Psoas muscle (tissue), 8 donors: Measurements from ENCODE around the gene EML5. TPM values are rescaled to one million over a fixed set of nuclear protein-coding genes. Genes with fewer than 3 reads are reported as not detected.

ENCODE experiments used
- ATAC-seq, 4 donors: fragments of 200-7000 bp; cut with Tn5 transposase; one replicate each; pipeline ENCODE4 v1.9.1; 2020; ENCODE audit warnings: moderate library complexity in 3 of 4, mild to moderate bottlenecking in 2 of 4
- DNase-seq, 2 donors: peaks; one replicate each; pipeline ENCODE4 v3.0.0-alpha.2; 2020
- H3K27ac ChIP-seq: fragments of 200-600 bp; one replicate; pipeline ENCODE4 v1.8.0; 2022
- H3K27me3 ChIP-seq, 3 donors: fragments of 200-600 bp in 1 of 3; one replicate each; pipeline versions ENCODE4 v1.6.1 to v1.8.0; 2013 to 2022; ENCODE audit warnings: low read length in 2 of 3, mild to moderate bottlenecking in 2 of 3, moderate library complexity in 1 of 3; ENCODE audit not compliant: insufficient read depth in 3 of 3
- H3K36me3 ChIP-seq, 2 donors: fragments of 200-600 bp in 1 of 2; one replicate each; pipeline versions ENCODE4 v1.6.1 to v1.8.0; 2013 to 2022; ENCODE audit warnings: low read depth in 1 of 2, mild to moderate bottlenecking in 1 of 2, moderate library complexity in 1 of 2; ENCODE audit not compliant: insufficient read depth in 1 of 2
- H3K4me1 ChIP-seq: fragments of 200-600 bp; one replicate; pipeline ENCODE4 v1.8.0; 2022
- H3K4me3 ChIP-seq: fragments of 200-600 bp; one replicate; pipeline ENCODE4 v1.8.0; 2022; ENCODE audit warnings: mild to moderate bottlenecking
- H3K9me3 ChIP-seq: fragments of 200-600 bp; one replicate; pipeline ENCODE4 v1.8.0; 2022
- WGBS, 3 donors: extraction: QIAGEN DNeasy Blood & Tissue Kit; methylation state at CpG; one replicate each; pipeline versions ENCODE4 v1.1.6 to v1.1.7; 2013; 5-methylcytosine and 5-hydroxymethylcytosine counted together
- intact Hi-C, 2 donors: fragments of 100-400 bp; cut with DNase I; formaldehyde crosslinking; loops; one replicate each; pipeline versions ENCODE4 v1.11.0 to v1.14.2; 2022
- polyA plus RNA-seq, 3 donors: library from polyadenylated mRNA; stranded (reverse); fragments of 200-250 nt; gene quantifications; one replicate each; pipeline ENCODE4 v1.2.3, GENCODE V29; 2013
- total RNA-seq, 4 donors: library from RNA; stranded (reverse); fragmentation: NEBNext Ultra II Directional in 2 of 4; extraction: Animal tissue kit (Norgen Biotek cat#: 25700) in 2 of 4; gene quantifications; one replicate each; pipeline versions ENCODE4 v1.2.1 to v1.2.4, GENCODE V29; 2021 to 2023
- TF ChIP-seq, protein P1 (sequence below): fragments of 200-600 bp; IDR thresholded peaks from one replicate; pipeline ENCODE4 v1.8.0; 2022; ENCODE audit warnings: antibody characterized with exemption
- donor health status: healthy with polysubstance abuse.
- donor health status: DM: no; HTN: no; CAD: no; lungs with moderate emphysema.
- donor health status: Bipolar disorder and iron deficiency.
- donor health status: healthy.
- donor health status: DM: yes; HTN: yes; CAD: no.
- donor health status: DM: no; HTN: no; CAD: no.
- donor health status: DM: no; HTN: no; CAD: no.
- donor health status: DM: yes; HTN: yes; CAD: no.

The EML5 gene
- total and polyA plus RNA-seq, 7 donors, result 0.04 to 0.24 (median 0.17) TPM

- no peaks in the 10 kb centered on the region for H3K9me3 ChIP-seq
- no peaks in the 10 kb centered on the region for H3K36me3 ChIP-seq
- H3K4me3 ChIP-seq, result no peak overlapping the region
- DNase-seq, result no peak
- H3K27me3 ChIP-seq, result no peaks in the 10 kb centered on the region
- intact Hi-C loops, result no loop called here
- no peak overlapping the region for H3K27ac ChIP-seq
- TF ChIP-seq, protein P1, sequence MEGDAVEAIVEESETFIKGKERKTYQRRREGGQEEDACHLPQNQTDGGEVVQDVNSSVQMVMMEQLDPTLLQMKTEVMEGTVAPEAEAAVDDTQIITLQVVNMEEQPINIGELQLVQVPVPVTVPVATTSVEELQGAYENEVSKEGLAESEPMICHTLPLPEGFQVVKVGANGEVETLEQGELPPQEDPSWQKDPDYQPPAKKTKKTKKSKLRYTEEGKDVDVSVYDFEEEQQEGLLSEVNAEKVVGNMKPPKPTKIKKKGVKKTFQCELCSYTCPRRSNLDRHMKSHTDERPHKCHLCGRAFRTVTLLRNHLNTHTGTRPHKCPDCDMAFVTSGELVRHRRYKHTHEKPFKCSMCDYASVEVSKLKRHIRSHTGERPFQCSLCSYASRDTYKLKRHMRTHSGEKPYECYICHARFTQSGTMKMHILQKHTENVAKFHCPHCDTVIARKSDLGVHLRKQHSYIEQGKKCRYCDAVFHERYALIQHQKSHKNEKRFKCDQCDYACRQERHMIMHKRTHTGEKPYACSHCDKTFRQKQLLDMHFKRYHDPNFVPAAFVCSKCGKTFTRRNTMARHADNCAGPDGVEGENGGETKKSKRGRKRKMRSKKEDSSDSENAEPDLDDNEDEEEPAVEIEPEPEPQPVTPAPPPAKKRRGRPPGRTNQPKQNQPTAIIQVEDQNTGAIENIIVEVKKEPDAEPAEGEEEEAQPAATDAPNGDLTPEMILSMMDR, result no peak
- 80 to 85% (median 82%) methylated on average over 3 of the region's 3 CpGs for WGBS, 3 donors
- no peak for ATAC-seq
- no peaks in the 10 kb centered on the region for H3K4me1 ChIP-seq
Measured at GRCh38 chr14:88838015-88838414, 45.3 kb upstream of the EML5 start.

GRCh38 chr14:88837495-88837894 is 44.7 kb upstream of the EML5 start:
- no peak for DNase-seq
- H3K36me3 ChIP-seq, result no peaks in the 10 kb centered on the region
- H3K27me3 ChIP-seq, result no peaks in the 10 kb centered on the region
- intact Hi-C loops, result no loop called here
- H3K27ac ChIP-seq, result no peak overlapping the region
- TF ChIP-seq, protein P1, result no peak
- no peak for ATAC-seq
- H3K4me1 ChIP-seq, result no peaks in the 10 kb centered on the region
- H3K4me3 ChIP-seq, result no peak overlapping the region
- no peaks in the 10 kb centered on the region for H3K9me3 ChIP-seq
- 93 to 100% (median 95%) methylated on average over 1 of the region's 1 CpG for WGBS, 3 donors

DNA sequence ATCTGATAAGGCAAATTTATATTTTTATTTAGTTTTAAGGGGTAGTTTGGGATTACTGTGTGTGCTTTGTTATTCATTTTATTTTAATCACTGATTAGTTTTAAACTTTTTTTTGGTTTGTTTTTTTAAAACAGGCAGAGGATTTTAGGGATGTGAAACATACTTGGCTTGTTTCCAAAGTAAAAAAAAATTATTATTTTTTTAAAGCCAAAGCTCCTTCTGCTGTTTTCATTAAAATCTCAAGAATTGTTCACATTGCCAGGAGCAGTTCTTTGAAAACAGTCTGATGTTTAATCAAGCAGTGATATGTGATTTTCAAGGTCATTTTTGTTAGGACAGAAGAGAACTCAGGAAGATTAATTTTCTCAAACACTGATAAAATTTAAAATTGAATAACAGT is 42.9 kb upstream of the EML5 start:
- Histone ChIP-seq H3K9me3 (no peaks in the 10 kb centered on the region), H3K27ac (no peak overlapping the region), H3K4me1 (no peaks in the 10 kb centered on the region), H3K36me3 (no peaks in the 10 kb centered on the region), H3K4me3 (no peak overlapping the region), H3K27me3 (no peaks in the 10 kb centered on the region)
- intact Hi-C loops, result no loop called here
- ATAC-seq (no peak), DNase-seq (no peak)
- TF ChIP-seq, protein P1, result no peak

DNA sequence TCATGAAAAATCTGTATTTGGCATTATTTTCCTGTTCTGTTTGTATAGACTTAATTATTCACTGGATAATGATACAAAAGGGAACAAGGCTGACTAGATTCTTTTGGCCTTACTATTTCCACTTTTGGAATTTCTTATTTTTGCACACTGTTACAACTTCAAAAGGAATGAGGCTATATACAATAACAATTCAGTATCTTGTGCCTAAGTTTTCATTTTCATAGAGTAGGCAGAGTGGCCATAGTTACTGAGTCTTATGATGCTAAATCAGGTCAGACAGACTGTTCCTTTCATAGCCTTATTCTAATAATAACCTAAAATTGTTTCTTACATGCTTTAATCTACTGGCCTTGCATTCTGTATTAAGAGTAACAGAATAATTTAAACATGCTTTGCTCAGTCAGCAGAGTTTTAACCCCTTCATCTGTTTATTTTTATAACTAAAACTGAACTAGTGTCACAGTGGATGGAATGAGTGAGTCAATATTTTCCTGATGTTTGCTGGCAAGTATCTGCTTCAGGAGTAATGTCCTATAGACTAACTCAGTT is 42.2 kb upstream of the EML5 start:
- ATAC-seq (no peak), DNase-seq (no peak)
- TF ChIP-seq, protein P1, result no peak
- no peaks in the 10 kb centered on the region for H3K36me3 ChIP-seq
- no peaks in the 10 kb centered on the region for H3K27me3 ChIP-seq
- no peaks in the 10 kb centered on the region for H3K9me3 ChIP-seq
- H3K4me3 ChIP-seq, result no peak overlapping the region
- intact Hi-C loops, result no loop called here
- no peaks in the 10 kb centered on the region for H3K4me1 ChIP-seq
- H3K27ac ChIP-seq, result no peak overlapping the region

DNA sequence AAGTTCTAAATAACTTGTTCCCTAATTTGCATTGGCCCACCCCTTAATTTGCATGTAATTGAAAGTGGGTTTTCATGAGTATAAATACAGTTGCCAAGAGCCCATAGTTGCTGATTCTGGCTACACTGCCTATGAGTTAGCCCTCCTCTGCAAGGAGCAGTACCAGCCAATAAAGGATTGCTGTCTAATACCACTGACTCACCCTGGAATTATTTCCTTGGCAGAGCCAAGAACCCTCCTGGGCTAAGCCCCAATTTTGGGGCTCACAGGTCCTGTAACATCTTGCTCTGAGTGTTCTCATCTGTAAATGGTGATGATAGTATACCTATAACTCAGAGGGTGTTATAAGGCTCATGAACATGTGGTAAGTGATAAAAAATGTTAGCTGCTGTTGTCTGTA is 38.5 kb upstream of the EML5 start:
- Histone ChIP-seq H3K4me1 (no peaks in the 10 kb centered on the region), H3K36me3 (no peaks in the 10 kb centered on the region), H3K27ac (no peak overlapping the region), H3K4me3 (no peak overlapping the region), H3K27me3 (no peaks in the 10 kb centered on the region), H3K9me3 (no peaks in the 10 kb centered on the region)
- TF ChIP-seq, protein P1, result no peak
- peak in 2 of 4 donors; percentile 52 to 70 for ATAC-seq
- intact Hi-C loops, result no loop called here
- DNase-seq, result no peak
